GM06990 (cell line): ENCODE data around the gene SPEF1.

Experiments used
- DNase-seq: peaks from one replicate; pipeline ENCODE4 v3.0.0-alpha.2; 2011; ENCODE audit not compliant: insufficient read length; ENCODE audit errors: extremely low read depth
- H3K27me3 ChIP-seq: replicated peaks from 2 replicates; pipeline ENCODE4 v1.6.0; 2011; ENCODE audit warnings: low read length; ENCODE audit not compliant: control insufficient read depth, insufficient read depth
- H3K36me3 ChIP-seq: 2 replicates; pipeline ENCODE4 v1.5.1; 2011; ENCODE audit warnings: low read length; ENCODE audit not compliant: control insufficient read depth, insufficient read depth
- H3K4me3 ChIP-seq: replicated peaks from 2 replicates; pipeline ENCODE4 v1.5.1; 2011; ENCODE audit warnings: low read depth, mild to moderate bottlenecking, control low read depth, low read length
- TF ChIP-seq, protein P1 (sequence below): IDR thresholded peaks from 2 replicates; pipeline ENCODE4 v1.5.1; 2011; ENCODE audit warnings: low read length, control low read depth, mild to moderate bottlenecking, inconsistent platforms; ENCODE audit not compliant: insufficient read depth, poor library complexity, severe bottlenecking

SPEF1 gene

DNA sequence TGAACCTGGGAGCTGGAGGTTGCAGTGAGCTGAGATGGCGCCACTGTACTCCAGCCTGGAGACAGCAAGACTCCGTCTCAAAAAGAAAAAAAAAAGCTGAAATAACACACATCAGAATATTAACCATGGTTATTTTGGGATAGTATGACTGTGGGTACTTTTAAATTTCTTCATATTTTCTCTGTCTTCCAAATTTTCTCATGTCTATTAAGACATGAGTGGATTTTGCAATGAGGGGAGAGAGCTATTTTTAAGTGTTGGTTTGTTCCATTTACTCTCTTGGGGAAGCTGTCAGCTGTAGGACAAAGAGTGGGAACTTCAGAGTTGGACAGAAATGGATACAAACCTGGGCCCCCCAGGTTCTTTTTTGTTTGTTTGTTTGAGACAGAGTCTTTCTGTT is 24.0 kb downstream of the SPEF1 start:
- no peak for DNase-seq
- TF ChIP-seq, protein P1, sequence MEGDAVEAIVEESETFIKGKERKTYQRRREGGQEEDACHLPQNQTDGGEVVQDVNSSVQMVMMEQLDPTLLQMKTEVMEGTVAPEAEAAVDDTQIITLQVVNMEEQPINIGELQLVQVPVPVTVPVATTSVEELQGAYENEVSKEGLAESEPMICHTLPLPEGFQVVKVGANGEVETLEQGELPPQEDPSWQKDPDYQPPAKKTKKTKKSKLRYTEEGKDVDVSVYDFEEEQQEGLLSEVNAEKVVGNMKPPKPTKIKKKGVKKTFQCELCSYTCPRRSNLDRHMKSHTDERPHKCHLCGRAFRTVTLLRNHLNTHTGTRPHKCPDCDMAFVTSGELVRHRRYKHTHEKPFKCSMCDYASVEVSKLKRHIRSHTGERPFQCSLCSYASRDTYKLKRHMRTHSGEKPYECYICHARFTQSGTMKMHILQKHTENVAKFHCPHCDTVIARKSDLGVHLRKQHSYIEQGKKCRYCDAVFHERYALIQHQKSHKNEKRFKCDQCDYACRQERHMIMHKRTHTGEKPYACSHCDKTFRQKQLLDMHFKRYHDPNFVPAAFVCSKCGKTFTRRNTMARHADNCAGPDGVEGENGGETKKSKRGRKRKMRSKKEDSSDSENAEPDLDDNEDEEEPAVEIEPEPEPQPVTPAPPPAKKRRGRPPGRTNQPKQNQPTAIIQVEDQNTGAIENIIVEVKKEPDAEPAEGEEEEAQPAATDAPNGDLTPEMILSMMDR, result no peak
- H3K36me3 ChIP-seq, result peaks cover 2% of the 10 kb centered on the region
- no peak overlapping the region for H3K4me3 ChIP-seq
- H3K27me3 ChIP-seq, result no peaks in the 10 kb centered on the region

DNA sequence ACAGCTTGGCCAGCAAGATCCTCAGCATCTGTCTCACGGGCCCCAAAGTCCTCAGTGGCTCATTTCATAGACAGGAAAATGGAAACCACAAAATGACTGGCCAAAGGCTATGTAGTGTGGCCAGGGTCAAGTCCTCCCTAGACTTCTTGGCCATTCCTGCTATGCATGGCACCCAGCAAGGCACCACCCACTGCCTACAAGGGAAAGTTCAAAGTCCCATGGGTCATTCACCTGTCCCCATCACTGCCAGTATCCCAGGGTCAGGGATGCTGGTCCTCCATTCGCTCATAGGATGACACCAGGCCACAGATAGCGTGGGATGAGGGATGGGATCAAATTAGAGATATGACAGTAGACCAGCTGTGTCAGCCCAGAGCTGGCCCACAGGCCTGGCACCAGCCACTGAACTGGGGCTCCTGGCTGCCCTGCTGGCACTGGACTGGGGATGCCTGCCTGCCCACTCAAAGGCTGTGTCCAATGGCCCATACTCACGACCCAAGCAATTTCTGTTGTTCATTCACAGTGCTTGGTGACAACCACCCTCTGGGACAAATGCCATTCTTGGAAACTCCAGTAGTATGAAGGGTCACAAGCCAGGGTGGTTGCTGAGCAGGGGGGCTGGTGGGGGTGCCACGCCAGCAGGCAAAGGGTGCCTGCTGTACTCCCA is 25.3 kb downstream of the SPEF1 start:
- no peak for DNase-seq
- Histone ChIP-seq H3K27me3 (no peaks in the 10 kb centered on the region), H3K36me3 (peaks cover 2% of the 10 kb centered on the region), H3K4me3 (no peak overlapping the region)
- TF ChIP-seq, protein P1, result no peak

DNA sequence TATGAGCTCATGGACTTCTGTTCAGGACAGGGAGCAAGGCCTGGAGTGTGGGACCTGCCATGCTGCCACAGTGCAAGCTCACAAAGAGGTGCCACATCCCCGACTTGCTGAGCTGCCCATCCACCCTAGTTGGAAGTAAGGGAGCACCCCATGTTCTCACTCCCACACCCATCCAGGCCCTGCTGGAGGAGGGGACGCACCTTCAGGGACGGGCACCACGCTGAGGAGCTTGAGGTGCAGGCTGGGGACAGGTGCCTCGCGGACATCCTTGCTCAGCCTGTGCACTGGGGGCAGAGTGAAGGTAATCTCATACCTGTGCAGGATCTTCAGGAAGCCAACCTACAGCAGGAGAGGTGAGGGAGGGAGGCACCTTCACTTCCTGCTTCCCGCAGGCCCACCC is 26.0 kb downstream of the SPEF1 start:
- TF ChIP-seq, protein P1, result no peak
- Histone ChIP-seq H3K36me3 (peaks cover 2% of the 10 kb centered on the region), H3K4me3 (no peak overlapping the region), H3K27me3 (no peaks in the 10 kb centered on the region)
- no peak for DNase-seq

DNA sequence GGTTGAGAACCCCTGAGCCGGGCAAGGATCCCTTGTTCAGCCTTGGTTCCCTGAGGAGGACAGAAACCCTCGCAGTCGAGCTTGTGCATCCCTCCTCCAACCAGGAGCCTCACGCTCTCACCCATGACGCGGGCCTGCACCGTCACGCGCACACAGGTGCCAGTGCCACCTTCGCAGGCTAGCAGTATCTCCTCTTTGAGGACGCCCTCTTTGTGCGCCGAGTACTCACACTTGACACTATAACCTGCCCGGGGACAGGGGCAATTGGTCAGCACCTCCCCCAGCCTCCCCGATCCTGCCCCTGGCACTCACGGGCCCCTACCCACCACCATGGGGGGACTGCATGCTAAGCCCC is 27.0 kb downstream of the SPEF1 start:
- peaks cover 2% of the 10 kb centered on the region for H3K36me3 ChIP-seq
- H3K27me3 ChIP-seq, result no peaks in the 10 kb centered on the region
- TF ChIP-seq, protein P1, result no peak
- no peak for DNase-seq
- no peak overlapping the region for H3K4me3 ChIP-seq

DNA sequence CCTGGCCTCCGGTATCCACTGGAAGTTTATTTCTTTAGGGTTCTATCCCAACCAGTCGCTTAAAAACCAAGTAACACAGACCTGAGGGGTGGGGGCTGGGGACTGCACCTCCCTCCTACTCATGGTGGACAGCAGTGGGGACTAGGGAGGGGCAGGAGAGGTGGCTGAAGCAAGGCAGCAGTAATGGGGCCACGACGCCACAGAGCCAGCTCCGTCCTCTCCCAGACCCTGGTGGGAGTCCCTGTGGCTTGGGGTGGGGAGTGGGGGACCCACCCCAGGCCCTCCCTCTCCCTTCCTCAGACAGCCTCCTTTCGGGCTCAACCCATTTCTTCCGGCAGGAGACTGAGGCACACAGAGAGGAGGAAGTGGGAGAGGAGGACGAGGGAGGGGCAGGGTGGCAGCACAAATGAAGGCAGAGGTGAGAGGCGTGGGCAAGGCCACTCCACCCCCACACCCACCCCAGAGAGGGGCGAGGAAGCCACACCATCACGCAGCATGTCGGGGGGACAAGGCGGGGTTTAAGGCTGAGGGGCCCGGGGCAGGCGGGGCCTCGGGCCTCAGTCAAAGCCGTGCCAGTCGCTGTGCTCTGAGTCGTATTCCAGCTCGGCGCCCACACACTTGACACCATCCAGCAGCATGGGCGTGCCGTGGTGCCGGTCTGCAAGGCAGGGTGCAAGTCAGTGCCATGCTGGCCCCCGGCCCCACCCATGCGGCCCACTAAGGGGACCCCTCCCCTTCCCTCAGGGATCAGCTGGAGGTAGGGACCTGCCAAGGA is 27.6 kb downstream of the SPEF1 start:
- no peak overlapping the region for H3K4me3 ChIP-seq
- no peak for DNase-seq
- no peaks in the 10 kb centered on the region for H3K27me3 ChIP-seq
- TF ChIP-seq, protein P1, result no peak
- H3K36me3 ChIP-seq, result peaks cover 2% of the 10 kb centered on the region
